NCI-H82 treated with DMSO at 0.1 percent for 48 hours (cell line): ENCODE results near the gene PTPRA.
A peak's percentile ranks its signal among the peaks of the same experiment; 100 is the strongest.
"Not testable (repeated sequence)": the region's sequence is repeated elsewhere in the genome, so short reads cannot be mapped to it uniquely, and the experiment has no call there.

Source experiments
- DNase-seq: peaks from one replicate; lab custom pipeline; 2025; ENCODE audit not compliant: unreplicated experiment; lab: John Stamatoyannopoulos, UW

Gene PTPRA

DNA sequence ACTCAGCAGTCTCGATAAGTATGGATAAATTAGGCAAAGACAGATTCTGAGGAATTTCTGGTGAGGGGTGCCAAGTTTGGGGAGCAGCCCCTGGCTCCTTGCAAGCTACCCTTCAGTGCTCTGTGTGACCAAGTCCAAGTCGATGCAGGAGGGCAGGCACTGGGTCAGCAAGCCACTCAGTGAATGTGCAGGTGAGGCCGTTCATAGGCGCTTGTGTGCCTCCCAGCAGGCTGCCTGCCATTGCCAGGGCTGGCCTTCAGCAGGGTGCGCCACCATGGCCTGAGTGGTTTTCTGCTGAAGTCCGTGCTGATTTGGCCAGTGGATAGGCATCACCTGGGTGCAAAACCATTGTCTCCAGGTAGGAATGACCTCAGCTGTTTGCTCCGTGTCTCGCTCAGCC lies 166.8 kb downstream of the PTPRA start:
- DNase-seq = no peak

DNA sequence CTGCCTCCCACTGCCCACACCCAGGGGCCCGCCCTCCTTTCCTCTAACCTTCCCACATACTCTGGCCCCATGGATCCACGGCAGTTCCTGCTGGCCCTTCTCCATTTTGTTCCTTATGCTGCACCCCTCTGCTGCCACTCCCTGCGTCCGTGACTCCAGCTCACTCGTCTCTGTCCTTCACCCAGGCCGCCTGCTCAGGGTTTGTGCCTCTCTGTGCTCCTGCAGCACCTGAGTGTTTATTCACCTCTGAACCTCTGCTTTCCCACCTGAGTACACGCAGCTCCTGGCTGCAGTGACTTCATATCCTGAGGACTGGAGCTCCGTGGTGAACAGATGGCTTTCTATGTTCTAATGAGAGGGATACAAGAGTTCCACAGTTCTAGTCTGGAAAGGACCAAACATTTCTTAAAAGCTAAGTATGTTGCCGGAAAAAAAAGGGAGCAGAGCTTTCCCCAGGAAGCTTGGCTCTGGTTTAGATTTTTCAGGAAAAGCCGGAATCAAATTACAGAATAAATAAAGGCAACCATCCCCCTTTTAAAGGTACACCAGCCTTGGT lies 168.7 kb downstream of the PTPRA start:
- DNase-seq = no peak

DNA sequence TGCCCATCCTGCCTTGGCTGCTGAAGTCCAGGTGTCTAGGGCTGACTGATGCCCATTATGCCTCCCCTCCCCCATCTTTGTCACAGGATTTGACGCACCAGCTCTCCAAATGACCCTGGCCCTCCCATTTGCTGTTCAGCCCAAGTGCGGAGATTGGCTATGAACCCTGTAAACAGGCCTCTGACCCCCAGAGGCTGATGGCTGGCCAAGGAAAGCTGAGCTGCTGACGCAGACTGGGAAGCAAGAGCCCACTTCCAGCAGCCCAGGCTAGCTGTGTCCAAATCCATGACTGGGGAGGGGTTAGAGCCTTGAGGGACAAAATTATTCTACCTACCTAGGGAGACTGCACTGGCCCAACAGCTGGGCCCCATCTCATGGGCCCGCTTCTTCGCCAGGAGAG lies 169.3 kb downstream of the PTPRA start:
- no peak for DNase-seq

DNA sequence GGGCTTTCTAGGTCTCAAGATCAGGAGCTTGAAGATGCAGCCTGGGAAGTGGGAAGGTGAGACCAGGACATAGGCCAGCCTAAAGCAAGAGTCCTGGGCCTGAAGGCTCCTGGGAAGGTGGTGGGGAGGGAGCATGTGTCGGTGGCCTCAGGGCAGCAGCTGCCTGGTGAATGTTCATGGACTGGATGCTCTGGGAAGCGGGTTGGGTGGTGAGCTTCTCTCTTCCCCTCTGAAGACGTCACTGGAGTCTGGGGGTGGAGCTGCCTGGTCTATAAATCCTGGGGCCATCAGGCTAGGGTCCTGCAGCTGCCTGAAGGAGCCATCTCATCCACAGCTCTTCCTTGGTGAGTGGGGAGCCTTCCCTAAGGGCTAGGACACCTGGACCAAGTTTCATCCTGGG lies 170.0 kb downstream of the PTPRA start, which contains the start of gene GNRH2:
Gene GNRH2 (plus strand): TSS at position 301 of the 400 bp plus-strand sequence. CDS start 793 bp downstream, outside the sequence.
- DNase-seq = no peak

DNA sequence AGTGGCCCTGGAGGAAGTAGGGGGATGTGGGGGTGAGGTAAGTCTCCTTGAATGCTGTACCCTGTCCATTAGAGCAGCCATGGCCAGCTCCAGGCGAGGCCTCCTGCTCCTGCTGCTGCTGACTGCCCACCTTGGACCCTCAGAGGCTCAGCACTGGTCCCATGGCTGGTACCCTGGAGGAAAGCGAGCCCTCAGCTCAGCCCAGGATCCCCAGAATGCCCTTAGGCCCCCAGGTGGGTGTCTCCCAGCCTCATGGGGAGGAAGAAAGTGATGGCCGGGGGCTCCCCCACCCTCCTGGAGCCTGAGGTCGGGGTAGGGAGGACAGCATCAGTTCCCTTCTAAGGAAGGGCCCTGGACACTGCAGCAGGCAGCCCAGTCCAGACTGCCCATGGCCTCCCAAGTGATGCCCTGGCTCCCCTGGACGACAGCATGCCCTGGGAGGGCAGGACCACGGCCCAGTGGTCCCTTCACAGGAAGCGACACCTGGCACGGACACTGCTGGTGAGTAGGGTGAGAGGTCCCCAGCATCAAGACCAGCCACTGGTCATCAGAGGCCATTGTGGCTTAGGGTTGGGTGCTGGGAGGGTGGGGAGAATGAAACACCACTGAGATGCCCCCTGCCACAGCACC lies 171.2 kb downstream of the PTPRA start:
- no peak for DNase-seq

DNA sequence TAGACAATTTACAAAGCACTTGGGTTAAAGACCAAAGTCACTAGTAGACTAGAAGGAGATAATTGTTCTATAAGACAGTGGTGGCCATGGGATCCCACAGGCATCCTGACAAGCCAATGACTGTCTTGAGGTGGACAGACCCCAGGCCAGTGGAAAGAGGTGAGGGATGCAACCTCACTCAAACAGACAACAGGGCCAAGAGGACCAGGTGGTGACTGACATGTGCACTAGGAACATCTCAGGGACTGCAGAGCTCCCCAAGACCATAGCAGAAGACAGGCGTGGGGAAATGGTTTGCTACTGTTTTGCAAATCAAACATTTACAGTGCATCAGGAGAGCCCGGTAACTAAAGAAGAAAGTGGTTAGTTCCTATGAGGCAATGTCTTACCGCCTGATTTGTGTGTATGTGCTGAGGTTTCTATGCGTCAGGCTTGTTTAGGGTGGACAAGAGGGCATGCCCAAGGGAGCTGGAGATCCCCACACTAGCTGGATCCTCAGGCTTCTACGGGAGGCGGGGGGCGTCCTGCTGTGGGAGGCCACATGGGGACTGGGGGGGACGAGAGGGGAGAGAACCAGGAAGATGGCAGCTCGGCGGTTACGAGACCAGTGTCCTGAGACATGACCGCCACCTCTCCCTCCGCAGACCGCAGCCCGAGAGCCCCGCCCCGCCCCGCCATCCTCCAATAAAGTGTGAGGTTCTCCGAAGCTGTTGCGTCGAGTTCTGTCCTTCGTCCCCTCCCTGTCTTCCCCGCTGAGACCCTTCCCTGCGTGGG lies 171.9 kb downstream of the PTPRA start:
- peak; percentile 79 for DNase-seq

DNA sequence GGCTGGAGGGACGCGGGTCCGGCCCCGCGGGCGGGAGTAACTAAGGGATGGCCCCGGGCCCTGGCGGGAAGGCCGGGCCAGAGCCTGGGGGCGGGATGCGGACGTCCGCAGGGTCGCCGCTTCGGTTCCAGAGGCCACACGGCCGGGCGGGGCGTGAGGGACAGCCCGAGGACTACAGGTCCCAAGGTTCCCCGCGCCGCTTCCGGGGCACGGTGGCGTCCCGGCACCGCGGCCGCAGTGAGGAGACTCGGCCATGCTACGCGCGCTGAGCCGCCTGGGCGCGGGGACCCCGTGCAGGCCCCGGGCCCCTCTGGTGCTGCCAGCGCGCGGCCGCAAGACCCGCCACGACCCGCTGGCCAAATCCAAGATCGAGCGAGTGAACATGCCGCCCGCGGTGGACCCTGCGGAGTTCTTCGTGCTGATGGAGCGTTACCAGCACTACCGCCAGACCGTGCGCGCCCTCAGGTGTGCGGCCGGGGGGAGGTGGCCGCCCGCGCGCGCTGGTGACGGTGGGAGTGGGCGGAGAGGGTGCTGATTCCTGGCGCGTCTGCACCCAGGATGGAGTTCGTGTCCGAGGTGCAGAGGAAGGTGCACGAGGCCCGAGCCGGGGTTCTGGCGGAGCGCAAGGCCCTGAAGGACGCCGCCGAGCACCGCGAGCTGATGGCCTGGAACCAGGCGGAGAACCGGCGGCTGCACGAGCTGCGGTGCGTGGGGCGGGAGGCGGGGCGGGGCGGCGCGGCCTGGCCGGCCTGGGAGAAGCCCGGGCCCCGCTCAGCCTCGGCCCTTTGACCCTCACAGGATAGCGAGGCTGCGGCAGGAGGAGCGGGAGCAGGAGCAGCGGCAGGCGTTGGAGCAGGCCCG lies 172.8 kb downstream of the PTPRA start, which contains the start of gene MRPS26:
Gene MRPS26 (plus strand): TSS at position 237 of the 861 bp plus-strand sequence. CDS start 17 bp downstream, at position 254.
- peak; percentile 79 for DNase-seq

DNA sequence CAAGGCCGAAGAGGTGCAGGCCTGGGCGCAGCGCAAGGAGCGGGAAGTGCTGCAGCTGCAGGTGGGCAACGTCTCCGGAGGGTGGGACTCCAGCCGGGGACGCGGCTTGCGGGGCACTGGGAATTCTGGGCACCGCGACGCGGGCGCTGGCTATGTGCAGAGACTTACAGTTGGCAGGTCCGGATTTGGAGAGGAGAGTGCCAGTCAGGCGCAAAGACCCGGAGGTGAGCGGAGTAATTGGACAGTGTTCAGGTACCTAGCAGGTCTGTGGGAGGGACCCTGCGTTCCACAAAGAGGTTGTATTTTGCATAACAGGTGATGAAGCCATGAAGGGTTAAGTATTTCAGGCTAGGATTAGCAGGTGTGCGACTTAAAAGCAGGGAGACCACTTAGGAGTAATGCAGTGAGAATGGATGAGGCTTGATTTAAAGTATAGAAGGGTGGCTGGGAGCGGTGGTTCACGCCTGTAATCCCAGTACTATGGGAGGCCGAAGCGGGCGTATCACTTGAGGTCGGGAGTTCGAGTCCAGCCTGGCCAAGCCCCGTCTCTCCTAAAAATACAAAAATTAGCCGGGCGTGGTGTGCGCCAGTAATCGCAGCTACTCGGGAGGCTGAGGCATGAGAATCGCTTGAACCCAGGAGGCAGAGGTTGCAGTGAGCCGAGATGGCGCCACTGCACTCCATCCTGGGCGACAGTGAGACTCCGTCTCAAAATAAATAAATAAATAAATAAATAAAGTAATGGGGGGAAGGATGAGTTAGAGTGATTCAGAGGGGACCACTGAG lies 173.6 kb downstream of the PTPRA start:
- DNase-seq = no peak

DNA sequence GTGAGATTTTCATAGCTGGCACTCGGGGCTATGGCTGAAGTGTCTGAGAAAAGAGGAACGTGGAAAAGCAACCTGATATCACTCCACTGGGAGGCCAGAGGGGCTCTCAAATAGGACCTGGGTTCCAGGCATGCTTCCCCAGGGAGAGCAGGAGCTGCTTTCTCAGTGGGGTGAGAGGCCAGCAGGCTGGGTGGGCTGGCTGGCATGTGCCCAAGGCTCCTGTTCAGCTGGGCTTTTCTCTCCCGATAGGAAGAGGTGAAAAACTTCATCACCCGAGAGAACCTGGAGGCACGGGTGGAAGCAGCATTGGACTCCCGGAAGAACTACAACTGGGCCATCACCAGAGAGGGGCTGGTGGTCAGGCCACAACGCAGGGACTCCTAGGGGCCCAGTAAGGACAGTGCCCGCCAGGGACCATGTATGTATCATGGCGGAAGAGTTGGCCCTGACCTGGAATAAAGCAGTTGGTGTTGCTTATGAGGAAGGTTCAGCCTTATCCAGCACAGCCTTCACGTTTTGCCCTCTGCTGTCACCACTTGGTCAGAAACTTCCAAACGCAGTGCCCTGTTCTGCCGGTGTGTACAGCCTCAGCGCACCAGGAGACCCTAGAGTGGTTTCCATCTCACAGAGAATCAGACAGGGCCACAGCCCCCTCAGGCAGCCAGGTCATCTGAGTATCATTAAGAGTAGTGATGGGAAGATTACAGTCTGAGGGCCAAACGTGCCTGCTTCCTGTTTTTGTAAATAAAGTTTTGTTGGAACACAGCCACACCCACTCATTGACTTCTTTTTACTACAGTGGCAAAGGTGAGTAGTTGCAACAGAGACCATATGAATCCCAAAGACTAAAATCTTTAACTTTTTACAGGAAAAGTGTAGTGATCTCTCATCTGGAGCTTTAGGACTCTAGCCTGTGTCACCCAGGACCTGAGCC lies 174.5 kb downstream of the PTPRA start:
- DNase-seq = no peak

DNA sequence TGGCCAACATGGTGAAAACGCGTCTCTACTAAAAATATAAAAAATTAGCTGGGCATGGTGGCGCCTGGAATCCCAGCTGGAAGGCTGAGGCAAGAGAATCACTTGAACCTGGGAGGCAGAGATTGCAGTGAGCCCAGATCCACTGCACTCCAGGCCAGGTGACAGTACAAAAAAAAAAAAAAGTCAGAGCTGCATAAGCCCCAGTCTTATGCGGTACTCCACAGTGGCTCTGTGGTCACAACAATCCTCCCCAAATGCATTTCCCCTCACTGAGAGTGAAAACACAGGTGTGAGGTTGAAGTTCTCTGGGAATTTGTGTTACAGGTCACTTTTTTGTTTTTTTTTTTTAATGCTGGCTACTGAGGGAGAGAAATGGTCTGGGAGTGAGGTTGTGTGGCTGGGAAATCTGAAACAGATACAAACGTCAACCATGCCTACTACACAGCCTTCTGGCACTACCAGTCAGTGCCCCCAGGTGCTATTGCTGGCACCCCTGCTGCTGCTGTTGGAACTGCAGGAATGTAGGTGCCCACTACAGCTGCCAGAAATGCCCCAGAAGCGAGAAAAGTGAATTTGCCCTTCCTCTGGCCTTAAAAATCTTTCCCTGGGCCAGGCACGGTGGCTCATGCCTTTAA lies 178.2 kb downstream of the PTPRA start:
- no peak for DNase-seq

DNA sequence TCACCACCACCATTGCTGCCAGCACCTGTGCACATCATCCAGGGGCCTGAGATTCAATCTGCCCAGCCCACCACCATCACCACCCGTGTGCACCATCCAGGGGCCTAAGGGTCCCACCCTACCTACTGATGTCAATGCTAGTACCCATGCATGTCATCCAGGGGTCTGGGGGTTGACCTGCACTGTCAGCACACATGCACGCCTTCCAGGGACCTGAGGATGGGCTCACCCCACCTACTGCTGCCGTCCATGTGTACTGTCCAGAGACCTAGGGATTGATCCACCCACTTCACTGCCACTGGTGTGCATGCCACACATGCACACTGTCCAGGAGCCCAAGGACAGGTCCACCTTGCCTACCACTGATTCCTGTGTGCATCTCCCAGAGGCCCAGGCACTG lies 186.2 kb downstream of the PTPRA start:
- DNase-seq = no peak

DNA sequence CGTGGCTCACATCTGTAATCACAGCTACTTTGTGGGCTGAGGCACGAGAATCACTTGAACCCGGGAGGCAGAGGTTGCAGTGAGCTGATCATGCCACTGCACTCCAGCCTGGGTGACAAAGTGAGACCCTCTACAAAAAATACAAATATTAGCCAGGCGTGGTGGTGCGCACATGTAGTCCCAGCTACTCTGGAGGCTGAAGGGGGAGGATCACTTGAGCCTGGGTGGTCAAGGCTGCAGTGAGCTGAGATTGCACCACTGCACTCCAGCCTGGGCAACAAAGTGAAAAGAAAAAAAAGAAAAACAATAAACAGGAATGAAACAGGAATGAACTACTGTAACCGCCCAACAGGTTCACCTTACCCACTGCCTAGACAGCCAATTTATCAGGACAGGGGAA lies 190.8 kb downstream of the PTPRA start:
- not testable (repeated sequence) for DNase-seq

DNA sequence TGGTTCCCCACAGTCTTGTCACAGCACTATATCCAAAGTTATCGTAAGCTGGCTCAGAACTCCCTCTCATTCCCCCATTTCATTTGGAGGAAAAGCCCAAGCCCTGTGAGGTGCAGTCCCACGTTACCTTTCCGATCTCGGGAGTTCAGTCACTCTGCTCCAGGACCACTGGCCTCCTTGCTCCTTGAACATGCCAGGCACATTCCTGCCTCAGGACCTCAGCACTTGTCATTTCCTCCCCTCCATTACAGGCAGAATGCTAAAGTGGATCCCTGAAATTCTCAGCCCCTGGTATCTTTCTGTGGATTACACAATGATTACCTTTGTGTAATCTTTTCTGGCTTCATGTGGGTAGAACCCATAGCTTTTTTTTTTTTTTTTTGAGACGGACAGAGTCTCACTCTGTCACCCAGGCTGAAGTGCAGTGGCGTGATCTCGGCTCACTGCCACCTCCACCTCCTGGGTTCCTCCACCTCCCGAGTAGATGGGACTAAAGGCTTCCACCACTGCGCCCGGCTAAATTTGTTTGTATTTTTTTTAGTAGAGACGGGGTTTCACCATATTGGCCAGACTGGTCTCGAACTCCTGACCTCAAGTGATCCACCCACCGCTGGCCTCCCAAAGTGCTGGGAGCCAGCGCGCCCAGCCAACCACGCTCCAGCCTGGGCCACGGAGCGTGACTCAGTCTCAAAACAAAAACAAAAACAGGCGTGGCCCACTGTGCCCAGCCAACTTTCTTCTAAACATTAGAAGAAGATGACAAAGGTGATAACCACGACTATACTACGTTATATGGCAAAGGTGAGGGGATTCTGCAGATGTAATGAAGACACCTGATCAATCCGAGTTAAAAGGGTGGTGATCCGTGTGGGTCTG lies 194.1 kb downstream of the PTPRA start:
- DNase-seq = no peak

DNA sequence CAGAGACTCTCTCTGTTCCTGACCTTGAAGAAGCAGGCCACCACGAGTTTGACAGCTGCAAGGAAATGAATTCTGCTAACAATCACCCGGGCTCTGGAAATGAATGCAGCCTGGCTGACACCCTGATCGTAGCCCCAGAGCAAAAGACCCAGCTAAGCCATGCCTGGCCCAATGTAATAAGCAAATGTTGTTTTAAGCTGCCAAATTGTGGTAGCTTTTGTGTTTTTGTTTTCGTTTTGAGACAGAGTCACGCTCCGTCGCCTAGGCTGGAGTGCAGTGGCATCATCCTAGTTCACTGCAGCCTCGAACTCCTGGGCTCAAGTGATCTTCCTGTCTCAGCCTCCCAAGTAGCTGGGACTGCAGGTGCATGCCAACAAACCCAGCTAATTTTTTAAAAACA lies 194.8 kb downstream of the PTPRA start:
- no peak for DNase-seq

DNA sequence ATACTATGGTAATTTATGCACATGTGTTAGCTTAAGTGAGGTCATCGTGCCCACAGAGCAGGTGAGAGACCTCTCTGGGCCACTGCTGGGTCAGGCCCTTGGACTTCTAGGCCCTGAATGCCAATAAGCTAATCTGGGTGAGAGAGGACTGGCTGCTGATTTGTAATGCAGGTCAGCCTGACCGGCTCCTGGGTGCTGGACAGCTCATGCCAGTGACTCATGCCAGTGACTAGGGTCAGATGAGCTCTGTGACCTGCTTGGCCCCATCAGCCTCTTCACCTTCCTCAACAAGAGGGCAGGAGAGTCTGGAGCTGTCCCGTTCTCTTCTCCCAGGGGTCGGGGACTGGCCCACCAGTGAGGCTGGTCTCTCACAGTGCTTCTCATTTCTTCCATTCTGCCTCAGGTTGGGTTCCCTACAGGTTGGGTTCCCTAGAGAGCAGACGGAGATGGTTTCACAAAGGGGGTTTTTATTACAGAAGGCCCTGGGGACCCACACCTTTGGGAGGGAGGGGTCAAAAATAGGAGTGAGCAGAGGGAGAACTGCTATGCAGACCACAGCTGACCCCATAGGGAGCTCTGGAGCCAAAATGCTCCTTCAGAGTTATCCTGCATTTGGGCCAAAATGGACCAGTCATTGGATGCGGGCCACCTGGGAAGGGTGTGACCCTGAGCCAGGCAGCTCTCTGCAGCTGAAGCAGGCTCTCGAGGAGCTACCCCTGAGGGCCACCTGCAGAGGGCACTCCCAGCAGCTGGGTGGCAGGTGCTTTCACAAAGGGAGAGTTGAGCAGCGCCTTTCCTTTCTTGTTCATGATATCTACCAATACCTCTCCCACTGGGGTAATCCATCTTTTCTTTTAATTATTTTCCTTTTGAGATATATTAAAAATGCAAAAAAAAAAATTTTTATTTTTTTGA lies 196.0 kb downstream of the PTPRA start:
- no peak for DNase-seq

DNA sequence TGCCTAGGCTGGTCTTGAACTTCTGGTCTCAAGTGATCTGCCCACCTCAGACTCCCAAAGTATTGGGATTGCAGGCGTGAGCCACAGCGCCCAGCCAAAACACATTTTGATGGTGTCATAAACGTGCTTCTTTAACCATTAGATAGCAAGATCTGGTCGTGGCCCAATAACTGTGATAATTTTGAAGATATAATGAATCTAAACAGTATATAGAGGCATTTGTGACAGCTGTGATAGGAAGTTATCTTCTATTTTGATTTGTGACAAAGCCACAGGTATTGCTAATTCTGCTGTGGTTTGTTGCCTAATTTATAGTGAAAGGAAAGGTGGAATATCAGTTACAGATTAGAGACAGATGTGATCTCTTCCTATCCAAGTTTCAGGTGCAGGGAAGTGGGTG lies 197.4 kb downstream of the PTPRA start:
- no peak for DNase-seq

DNA sequence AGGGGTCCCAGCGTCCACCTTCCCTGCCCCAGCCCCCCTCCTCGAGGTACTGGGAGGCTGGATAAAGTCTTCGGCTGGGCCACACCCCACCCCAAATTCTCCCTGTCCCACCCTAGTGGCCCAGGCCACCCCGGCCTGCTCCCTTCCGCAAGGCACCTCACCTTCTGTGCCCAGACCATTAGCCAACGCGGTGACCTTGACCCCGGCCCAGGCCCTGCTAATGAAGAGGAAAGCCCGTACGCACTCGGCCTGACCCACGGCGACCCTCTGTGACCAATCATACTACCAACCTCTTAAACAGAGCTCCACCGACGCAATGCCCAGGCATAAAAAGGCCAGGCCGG lies 198.0 kb downstream of the PTPRA start:
- DNase-seq = no peak
